ENCODE measurements around the gene CHMP5.
"Not testable (repeated sequence)": the region's sequence is repeated elsewhere in the genome, so short reads cannot be mapped to it uniquely, and the experiment has no call there.

The CHMP5 gene

GRCh38 chr9:33295571-33295970 is 30.7 kb downstream of the CHMP5 start:
- TF ChIP-seq POLR2A (IDR thresholded peaks at IDR 0.05; ENCODE audit: low read depth, low read length) = no peak
- FAIRE-seq = no peak
- DNase-seq (ENCODE audit: insufficient read length, low spot score) = no peak

- DNase-seq (ENCODE audit: insufficient read length, low spot score) (no peak), FAIRE-seq (no peak)
- no peak for TF ChIP-seq POLR2A (IDR thresholded peaks at IDR 0.05; ENCODE audit: low read depth, low read length)
These were observed 32.6 kb downstream of the CHMP5 start for GRCh38 chr9:33297432-33297831.

- no peak for DNase-seq (ENCODE audit: insufficient read length, low spot score)
- TF ChIP-seq POLR2A (IDR thresholded peaks at IDR 0.05; ENCODE audit: low read depth, low read length) = no peak
- FAIRE-seq = no peak
These were observed 35.7 kb downstream of the CHMP5 start for GRCh38 chr9:33300546-33300945.

GRCh38 chr9:33304362-33304761 is 39.5 kb downstream of the CHMP5 start:
- FAIRE-seq (no peak), DNase-seq (ENCODE audit: insufficient read length, low spot score) (no peak)
- TF ChIP-seq POLR2A (IDR thresholded peaks at IDR 0.05; ENCODE audit: low read depth, low read length) = no peak

- no peak for DNase-seq (ENCODE audit: insufficient read length, low spot score)
- no peak for FAIRE-seq
These were observed 41.2 kb downstream of the CHMP5 start for GRCh38 chr9:33306037-33306436.

GRCh38 chr9:33307067-33307466 is 42.2 kb downstream of the CHMP5 start:
- DNase-seq (ENCODE audit: insufficient read length, low spot score) (no peak), FAIRE-seq (no peak)
- TF ChIP-seq POLR2A (IDR thresholded peaks at IDR 0.05; ENCODE audit: low read depth, low read length) = no peak

More at GRCh38 chr9:33306037-33306436, 41.2 kb downstream of the CHMP5 start:
- TF ChIP-seq POLR2A (IDR thresholded peaks at IDR 0.05; ENCODE audit: low read depth, low read length) = no peak

- no peak for FAIRE-seq
- no peak for TF ChIP-seq POLR2A (IDR thresholded peaks at IDR 0.05; ENCODE audit: low read depth, low read length)
- no peak for DNase-seq (ENCODE audit: insufficient read length, low spot score)
These were observed 45.1 kb downstream of the CHMP5 start for GRCh38 chr9:33309903-33310302.

- FAIRE-seq (no peak), DNase-seq (ENCODE audit: insufficient read length, low spot score) (no peak)
- TF ChIP-seq POLR2A (IDR thresholded peaks at IDR 0.05; ENCODE audit: low read depth, low read length) = no peak
These were observed 45.9 kb downstream of the CHMP5 start for GRCh38 chr9:33310748-33311147.

GRCh38 chr9:33311953-33312352 is 47.1 kb downstream of the CHMP5 start:
- FAIRE-seq (no peak), DNase-seq (ENCODE audit: insufficient read length, low spot score) (no peak)
- no peak for TF ChIP-seq POLR2A (IDR thresholded peaks at IDR 0.05; ENCODE audit: low read depth, low read length)

- no peak for TF ChIP-seq POLR2A (IDR thresholded peaks at IDR 0.05; ENCODE audit: low read depth, low read length)
- FAIRE-seq = no peak
- DNase-seq (ENCODE audit: insufficient read length, low spot score) = no peak
These were observed 50.5 kb downstream of the CHMP5 start for GRCh38 chr9:33315371-33315770.

GRCh38 chr9:33317136-33317535 is 52.3 kb downstream of the CHMP5 start:
- DNase-seq (ENCODE audit: insufficient read length, low spot score); FAIRE-seq: not testable (repeated sequence)

- TF ChIP-seq POLR2A (IDR thresholded peaks at IDR 0.05; ENCODE audit: low read depth, low read length) = no peak
- DNase-seq (ENCODE audit: insufficient read length, low spot score) = no peak
- FAIRE-seq = no peak
These were observed 53.4 kb downstream of the CHMP5 start for GRCh38 chr9:33318225-33318624.

GRCh38 chr9:33318781-33319180 is 53.9 kb downstream of the CHMP5 start:
- no peak for DNase-seq (ENCODE audit: insufficient read length, low spot score)
- no peak for FAIRE-seq
- no peak for TF ChIP-seq POLR2A (IDR thresholded peaks at IDR 0.05; ENCODE audit: low read depth, low read length)

GRCh38 chr9:33320230-33320567 is 55.4 kb downstream of the CHMP5 start:
- no peak for FAIRE-seq
- TF ChIP-seq POLR2A (IDR thresholded peaks at IDR 0.05; ENCODE audit: low read depth, low read length) = no peak
- DNase-seq (ENCODE audit: insufficient read length, low spot score) = no peak

- FAIRE-seq = peak; percentile 93
- TF ChIP-seq POLR2A (IDR thresholded peaks at IDR 0.05; ENCODE audit: low read depth, low read length) = no peak
These were observed 55.9 kb downstream of the CHMP5 start for GRCh38 chr9:33320568-33321261.

GRCh38 chr9:33329117-33329563 is 64.3 kb downstream of the CHMP5 start:
- DNase-seq (ENCODE audit: insufficient read length, low spot score) (peak; percentile 35), FAIRE-seq (peak; percentile 94)
- no peak for TF ChIP-seq POLR2A (IDR thresholded peaks at IDR 0.05; ENCODE audit: low read depth, low read length)

More at GRCh38 chr9:33320568-33321261, 55.9 kb downstream of the CHMP5 start:
- DNase-seq (ENCODE audit: insufficient read length, low spot score) = peak; percentile 12

All from H54 (cell line).